MCF 10A (cell line): Measurements from ENCODE around the gene TOR1B. TPM values are rescaled to one million over a fixed set of nuclear protein-coding genes. Genes with fewer than 3 reads are reported as not detected.

Experiments used
- BruUV-seq: library from RNA; stranded (reverse); fragments of 400-500 nt; replicated peaks from 2 replicates; lab custom pipeline; 2021; lab: Mats Ljungman, UMichigan
- CTCF ChIA-PET: fragments of 300-600 bp; sonication (Branson Sonifier 250); formaldehyde crosslinking; extraction: SDS; loops from one replicate; lab custom pipeline; 2021; ENCODE audit warnings: antibody characterized with exemption, inconsistent platforms; lab: Yijun Ruan, JAX
- POLR2A ChIA-PET: fragments of 300-600, 350-650 bp; sonication (Branson Sonifier 250); formaldehyde crosslinking; extraction: SDS; loops from one replicate; lab custom pipeline; 2020; ENCODE audit warnings: antibody characterized with exemption, inconsistent platforms; lab: Yijun Ruan, JAX
- DNase-seq: peaks from one replicate; pipeline ENCODE4 v3.0.0-alpha.2; 2018; ENCODE audit not compliant: unreplicated experiment
- H3K27ac Mint-ChIP-seq: one replicate; pipeline ENCODE4 v1.8.0; 2022; ENCODE audit warnings: mild to moderate bottlenecking, low read depth, mixed read lengths; ENCODE audit not compliant: unreplicated experiment
- H3K27me3 Mint-ChIP-seq: one replicate; pipeline ENCODE4 v1.8.0; 2022; ENCODE audit warnings: mixed read lengths; ENCODE audit not compliant: insufficient read depth, unreplicated experiment
- H3K36me3 Mint-ChIP-seq: one replicate; pipeline ENCODE4 v1.8.0; 2022; ENCODE audit warnings: mild to moderate bottlenecking, moderate library complexity, mixed read lengths; ENCODE audit not compliant: insufficient read depth, unreplicated experiment
- H3K4me1 Mint-ChIP-seq: one replicate; pipeline ENCODE4 v1.8.0; 2022; ENCODE audit warnings: mixed read lengths; ENCODE audit not compliant: insufficient read depth, unreplicated experiment
- H3K4me3 Mint-ChIP-seq: one replicate; pipeline ENCODE4 v1.8.0; 2022; ENCODE audit warnings: mild to moderate bottlenecking, moderate library complexity, mixed read lengths; ENCODE audit not compliant: unreplicated experiment
- H3K9me3 Mint-ChIP-seq: one replicate; pipeline ENCODE4 v1.8.0; 2022; ENCODE audit warnings: mixed read lengths; ENCODE audit not compliant: unreplicated experiment
- CTCF ChIP-seq: fragments of 200-600 bp; IDR thresholded peaks from one replicate; pipeline ENCODE4 v1.8.0; 2022; ENCODE audit warnings: antibody characterized with exemption, mild to moderate bottlenecking; ENCODE audit not compliant: unreplicated experiment
- intact Hi-C: fragments of 100-400 bp; cut with micrococcal nuclease; formaldehyde crosslinking; loops from 2 replicates; pipeline ENCODE4 v1.14.1; 2022
- total RNA-seq: library from RNA; stranded (reverse); gene quantifications from 2 replicates; pipeline ENCODE4 v1.2.3, GENCODE V29; 2022

The TOR1B gene
- total RNA-seq, 1 experiment from 2014 or later, result 14.8 TPM

GRCh38 chr9:129776566-129776937, 26.4 kb upstream of the TOR1B start:
- no peak for DNase-seq
- peak overlapping the region; percentile 58 for H3K4me3 Mint-ChIP-seq
- BruUV-seq, result TSS peak; percentile 67
- peaks cover 50% of the 10 kb centered on the region for H3K4me1 Mint-ChIP-seq
- no peaks in the 10 kb centered on the region for H3K27me3 Mint-ChIP-seq
- ChIA-PET POLR2A (interaction anchor here (0.5 to 9.8 kb wide), 23 partner anchors 10 to 803 kb away, joined by 3 to 293 read pairs (median 7); partner anchors contain the start of genes NTMT1 and PTGES), CTCF (interaction anchor here (0.6 to 12.6 kb wide), 13 partner anchors 11 to 956 kb away, joined by 3 to 145 read pairs (median 3); no protein-coding TSS in a partner anchor)
- H3K9me3 Mint-ChIP-seq, result no peaks in the 10 kb centered on the region
- peaks cover 4% of the 10 kb centered on the region for H3K36me3 Mint-ChIP-seq
- TF ChIP-seq CTCF, result no peak
- intact Hi-C loops, result no loop called here
- peak overlapping the region; percentile 83 for H3K27ac Mint-ChIP-seq

GRCh38 chr9:129776938-129777768, 25.8 kb upstream of the TOR1B start:
- H3K9me3 Mint-ChIP-seq, result no peaks in the 10 kb centered on the region
- H3K27me3 Mint-ChIP-seq, result no peaks in the 10 kb centered on the region
- intact Hi-C loops, result no loop called here
- ChIA-PET CTCF (interaction anchor here (0.6 to 12.6 kb wide), 15 partner anchors 10 to 785 kb away, joined by 3 to 145 read pairs (median 4); no protein-coding TSS in a partner anchor), POLR2A (interaction anchor here (0.5 to 9.8 kb wide), 27 partner anchors 10 to 1188 kb away, joined by 3 to 293 read pairs (median 6); partner anchors contain the start of genes NTMT1 and PTGES)
- no peak for TF ChIP-seq CTCF
- peak overlapping the region; percentile 58 for H3K4me3 Mint-ChIP-seq
- H3K36me3 Mint-ChIP-seq, result peaks cover 4% of the 10 kb centered on the region
- peak; percentile 99 for DNase-seq
- H3K27ac Mint-ChIP-seq, result peak overlapping the region; percentile 83
- no TSS peak for BruUV-seq
- H3K4me1 Mint-ChIP-seq, result peaks cover 50% of the 10 kb centered on the region

- ChIA-PET CTCF (interaction anchor here (0.6 to 12.6 kb wide), 12 partner anchors 9 to 604 kb away, joined by 3 to 145 read pairs (median 4); no protein-coding TSS in a partner anchor), POLR2A (interaction anchor here (0.7 to 9.8 kb wide), 18 partner anchors 12 to 665 kb away, joined by 3 to 293 read pairs (median 7); partner anchors contain the start of genes NTMT1 and PTGES)
- peak; percentile 58 for DNase-seq
- Mint-ChIP-seq H3K27me3 (no peaks in the 10 kb centered on the region), H3K36me3 (peaks cover 4% of the 10 kb centered on the region), H3K4me1 (peaks cover 50% of the 10 kb centered on the region), H3K4me3 (peak overlapping the region; percentile 58), H3K9me3 (no peaks in the 10 kb centered on the region), H3K27ac (peak overlapping the region; percentile 83)
- intact Hi-C loops, result no loop called here
- BruUV-seq, result TSS peak; percentile 89
- TF ChIP-seq CTCF, result no peak
These were observed 25.2 kb upstream of the TOR1B start for GRCh38 chr9:129777769-129778130.

GRCh38 chr9:129778469-129778868, 24.5 kb upstream of the TOR1B start:
- peaks cover 46% of the 10 kb centered on the region for H3K4me1 Mint-ChIP-seq
- no peak overlapping the region for H3K4me3 Mint-ChIP-seq
- CTCF ChIA-PET, result interaction anchor here (0.6 to 12.6 kb wide), 7 partner anchors 28 to 604 kb away, joined by 3 to 145 read pairs (median 4); no protein-coding TSS in a partner anchor
- no peak for TF ChIP-seq CTCF
- BruUV-seq, result no TSS peak
- no peaks in the 10 kb centered on the region for H3K9me3 Mint-ChIP-seq
- intact Hi-C loops, result no loop called here
- H3K36me3 Mint-ChIP-seq, result peaks cover 4% of the 10 kb centered on the region
- no peaks in the 10 kb centered on the region for H3K27me3 Mint-ChIP-seq
- DNase-seq, result peak; percentile 68
- POLR2A ChIA-PET, result interaction anchor here (0.7 to 9.8 kb wide), 6 partner anchors 17 to 121 kb away, joined by 4 to 293 read pairs (median 12); partner anchors contain the start of gene PTGES
- H3K27ac Mint-ChIP-seq, result no peak overlapping the region
